K562 (cell line): ENCODE data around the gene OR1D2.
"Not testable (repeated sequence)": the region's sequence is repeated elsewhere in the genome, so short reads cannot be mapped to it uniquely, and the experiment has no call there.

Experiments used
- FOXO4 ChIP-seq: fragments of 450-650 bp; formaldehyde crosslinking; IDR thresholded peaks from 2 replicates; pipeline ENCODE4 v1.4.0; 2020; ENCODE audit warnings: mild to moderate bottlenecking, moderate library complexity
- LARP7 ChIP-seq: fragments of 450-650 bp; IDR thresholded peaks from 2 replicates; pipeline ENCODE4 v1.6.1; 2016

- TF ChIP-seq FOXO4 (CRISPR knock-in tag); LARP7: not testable (repeated sequence)
Measured at GRCh38 chr17:3063507-3063906, 40.7 kb downstream of the OR1D2 start, which contains the start of gene OR1D5.
